GM18526 (cell line): Measurements from ENCODE around the gene RERE.

Source experiments
- POLR2A ChIP-seq: IDR thresholded peaks from 3 replicates; pipeline ENCODE4 v1.6.1; 2011; ENCODE audit not compliant: insufficient read length; ENCODE audit errors: extremely low read depth

RERE gene

DNA sequence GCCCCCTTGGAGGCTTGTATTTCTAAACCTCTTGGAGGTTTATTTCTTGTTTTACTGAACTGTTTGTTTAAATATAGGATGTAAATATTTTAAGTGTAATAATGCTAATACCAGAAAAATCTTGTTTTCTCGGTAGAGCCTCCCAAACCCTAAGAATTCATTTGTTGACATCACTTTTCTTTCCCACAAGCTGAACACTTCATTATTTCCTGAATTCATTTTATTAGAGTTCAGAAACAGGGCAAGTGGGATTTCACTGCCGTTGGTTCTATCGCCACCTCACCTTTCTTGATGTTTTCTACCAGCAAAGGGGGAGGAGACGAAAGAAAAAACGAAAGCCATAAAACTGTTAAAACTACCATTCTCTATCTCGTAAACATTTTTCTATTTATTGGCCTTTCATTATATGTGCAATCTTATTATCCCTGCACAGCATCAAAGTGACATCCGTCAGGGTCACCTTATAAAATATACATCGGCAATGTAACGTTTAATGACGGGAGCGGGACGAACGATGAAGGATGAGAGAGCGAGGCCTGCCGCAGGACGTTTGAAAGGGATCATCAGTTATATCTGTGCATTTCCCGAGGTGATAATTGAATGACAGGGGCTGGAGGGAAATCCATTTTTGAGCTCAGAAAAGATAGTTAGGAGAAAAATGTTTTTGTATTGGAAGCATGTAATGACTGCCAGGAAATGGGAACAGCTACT, 440.0 kb downstream of the RERE start:
- no peak for TF ChIP-seq POLR2A

DNA sequence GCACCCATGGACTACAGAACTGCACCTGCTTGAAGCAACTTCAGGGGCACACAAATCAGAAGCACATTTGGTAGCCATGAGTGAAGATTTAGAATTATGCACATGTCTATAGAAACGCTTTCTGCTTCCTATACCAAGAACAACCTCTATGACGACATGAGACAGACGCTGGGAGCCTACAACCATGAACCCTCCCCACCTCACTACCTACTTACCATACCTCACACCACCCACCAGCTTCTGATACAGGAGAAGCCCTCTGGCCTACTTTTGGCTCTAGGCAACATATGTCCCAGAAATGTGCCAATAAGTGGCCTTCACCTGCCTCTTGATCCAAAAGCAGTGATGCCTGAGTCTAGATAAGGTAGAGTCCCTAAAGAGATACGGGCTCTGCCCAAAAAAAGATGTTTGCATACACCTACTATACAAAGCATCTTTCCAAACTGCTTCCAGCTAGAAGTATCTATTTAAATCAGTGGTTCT, 441.0 kb downstream of the RERE start:
- no peak for TF ChIP-seq POLR2A

DNA sequence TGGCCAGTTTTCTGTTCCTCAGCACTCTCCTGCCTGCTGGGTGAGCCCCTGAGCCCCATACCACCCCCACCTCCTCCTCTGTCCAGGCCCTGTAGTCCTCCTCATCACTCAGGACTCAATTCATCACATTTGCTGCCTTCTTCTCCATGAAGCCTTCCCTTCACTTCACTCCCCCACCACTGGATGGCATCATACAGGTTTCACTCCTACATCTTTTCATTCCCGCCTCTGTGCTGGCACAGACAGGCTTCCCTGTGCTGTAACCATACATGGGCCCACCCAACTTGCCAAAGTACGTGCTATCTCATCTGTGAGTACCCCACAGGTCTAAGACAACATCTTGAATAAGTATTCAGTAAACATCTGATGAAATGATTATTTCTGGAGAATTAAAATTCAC, 442.6 kb downstream of the RERE start:
- TF ChIP-seq POLR2A: no peak

DNA sequence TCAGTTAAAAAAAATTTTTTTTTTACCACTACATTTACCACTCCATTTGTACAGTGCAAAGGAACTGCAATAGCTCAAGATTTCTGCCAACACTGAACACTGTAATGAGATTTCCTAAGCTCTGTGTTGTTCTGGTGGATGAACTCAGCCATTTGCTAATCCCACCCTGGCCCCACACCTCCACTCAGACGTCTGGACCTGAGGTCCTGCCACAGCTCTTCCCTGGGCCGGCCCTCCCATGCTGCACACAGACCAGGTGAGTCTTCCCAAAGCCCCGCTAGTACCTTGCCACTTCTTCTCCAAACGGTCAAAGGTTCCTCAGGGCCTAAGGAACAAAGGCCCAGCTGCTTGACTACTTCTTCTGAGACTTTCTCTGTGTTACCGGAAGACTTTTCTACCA, 443.1 kb downstream of the RERE start:
- no peak for TF ChIP-seq POLR2A

DNA sequence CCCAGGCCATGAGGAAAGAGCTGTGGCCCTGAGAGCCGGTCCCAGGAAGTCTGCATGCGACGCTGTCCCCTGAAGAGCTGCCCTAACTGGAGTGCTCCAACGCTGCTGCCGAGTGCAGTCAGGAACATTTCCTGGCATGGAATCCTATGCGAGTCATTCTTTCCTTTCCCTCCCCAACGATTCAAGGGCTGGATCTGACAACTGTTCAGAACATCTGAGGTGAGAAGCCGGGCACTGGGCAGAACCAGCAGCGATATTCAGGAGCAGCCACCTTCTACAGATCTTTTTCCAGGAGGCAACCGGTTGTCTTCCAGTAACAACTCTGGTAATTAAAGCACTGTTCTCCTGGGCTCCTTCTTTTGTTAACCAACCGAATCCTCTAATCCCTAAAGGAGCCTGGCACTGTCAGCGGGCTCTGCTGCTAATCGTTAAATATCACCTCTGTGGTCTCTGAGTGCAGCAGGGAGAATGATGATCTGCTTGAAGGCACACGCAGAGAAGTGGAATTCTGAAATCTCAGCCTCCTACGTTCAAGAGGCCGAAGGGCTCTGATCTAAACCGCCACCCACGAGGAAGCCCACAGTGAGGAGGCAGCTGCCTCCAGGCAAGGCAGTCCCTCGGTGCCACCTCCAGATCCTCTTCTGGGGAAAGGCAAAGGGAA, 443.7 kb downstream of the RERE start:
- TF ChIP-seq POLR2A: no peak

DNA sequence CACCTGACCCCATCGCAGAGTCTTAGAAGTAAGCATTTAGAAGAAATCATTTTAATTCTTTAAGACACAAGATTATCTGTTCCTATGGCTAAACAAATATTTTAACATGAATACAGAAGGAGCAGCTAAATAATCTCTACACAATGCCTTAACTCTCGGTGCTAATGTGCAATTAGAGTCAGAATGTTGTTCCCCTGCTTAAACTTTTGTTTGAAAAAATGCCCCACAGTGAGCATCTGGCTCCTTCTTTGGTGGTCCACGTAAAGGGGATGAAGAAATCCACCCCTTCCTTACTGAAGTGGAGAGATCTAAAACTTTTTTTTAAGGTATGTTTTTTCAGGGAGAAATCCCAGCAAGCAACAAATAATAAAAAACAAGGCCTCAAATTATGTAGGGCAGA, 444.3 kb downstream of the RERE start:
- TF ChIP-seq POLR2A: no peak

DNA sequence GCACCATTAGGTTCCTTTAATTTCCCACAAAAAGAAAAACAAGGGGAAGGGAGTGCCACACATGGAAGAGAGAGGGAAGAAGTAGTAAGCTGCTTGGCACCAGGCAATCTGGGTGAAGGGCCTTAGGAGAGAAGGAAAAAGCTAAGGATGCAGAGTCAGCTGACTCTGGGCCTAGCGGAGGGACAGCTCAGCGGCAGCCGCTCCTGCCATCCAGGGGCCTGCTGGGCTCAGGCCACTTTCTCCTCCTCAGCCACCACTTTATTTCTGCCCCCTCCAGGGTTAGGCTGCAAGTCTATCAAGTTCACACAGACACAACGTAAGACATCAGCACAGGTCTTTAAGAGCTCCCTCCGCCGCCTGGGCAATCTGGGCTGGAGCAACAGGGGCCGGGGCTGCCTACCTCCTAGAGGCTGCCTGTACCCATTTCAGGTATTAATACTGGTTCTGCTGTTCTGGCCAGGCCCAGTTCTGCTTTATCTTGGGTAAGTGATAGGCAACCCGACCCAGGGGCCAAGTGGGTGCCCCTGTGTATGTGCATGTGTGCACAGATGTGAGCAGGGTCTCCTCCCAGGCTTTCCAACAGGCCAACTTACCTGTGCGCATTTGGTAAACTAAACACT, 446.0 kb downstream of the RERE start:
- TF ChIP-seq POLR2A: no peak

DNA sequence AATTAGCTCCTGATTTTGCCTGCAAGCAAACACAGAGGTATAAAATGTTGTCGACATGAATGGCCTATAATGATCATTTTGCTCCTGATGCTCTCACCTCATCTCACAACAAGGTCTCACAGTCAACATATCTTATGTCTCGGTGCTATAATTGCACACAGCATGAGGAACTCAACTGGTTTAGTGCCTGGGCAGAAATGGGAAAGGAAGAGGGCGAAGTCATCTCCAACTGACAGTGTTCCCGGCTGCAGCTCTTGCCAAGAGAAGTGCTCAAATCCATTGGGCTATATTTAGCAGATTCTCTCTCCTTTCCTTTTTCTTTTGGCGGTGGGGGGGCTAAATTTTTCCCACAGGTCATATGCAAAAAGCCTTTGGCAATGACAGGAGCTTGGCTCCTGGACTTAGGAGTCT, 446.5 kb downstream of the RERE start:
- no peak for TF ChIP-seq POLR2A

DNA sequence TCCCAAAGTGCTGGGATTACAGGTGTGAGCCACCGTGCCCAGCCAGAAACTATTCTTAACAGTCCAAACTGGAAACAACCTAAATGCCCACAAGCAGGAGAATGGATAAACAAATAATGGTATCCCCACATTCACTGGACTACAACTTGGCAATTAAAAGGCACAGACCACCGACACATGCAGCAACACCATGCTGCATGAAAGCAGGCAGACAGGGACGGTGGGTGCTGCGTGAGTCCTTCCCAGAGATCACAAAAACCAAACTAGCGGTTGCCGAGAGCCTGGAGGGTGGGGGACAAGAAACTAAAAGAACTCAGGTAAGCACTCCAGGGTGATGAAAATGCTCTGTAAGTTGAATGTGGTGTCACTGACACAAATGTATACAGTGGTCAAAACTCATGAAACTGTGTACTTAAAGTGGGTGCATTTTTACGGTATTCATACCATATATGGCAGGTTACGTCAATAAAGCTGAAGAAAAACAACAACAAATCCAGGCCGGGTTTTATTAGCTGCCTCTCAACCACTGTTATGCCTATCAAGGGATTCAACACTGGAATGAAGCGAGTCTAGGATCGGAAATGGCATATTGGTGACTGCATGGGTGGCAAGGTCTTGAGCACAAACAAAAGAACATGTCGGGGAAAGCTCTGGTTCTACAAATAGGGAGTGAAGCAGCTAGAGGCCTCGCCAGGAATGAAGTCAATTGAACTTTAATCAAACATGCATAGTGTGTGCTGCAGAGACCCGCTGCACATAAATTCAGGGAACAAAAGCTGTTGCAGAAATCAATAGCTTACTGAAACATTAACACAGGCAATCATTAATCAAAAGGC, 447.2 kb downstream of the RERE start:
- TF ChIP-seq POLR2A: no peak

DNA sequence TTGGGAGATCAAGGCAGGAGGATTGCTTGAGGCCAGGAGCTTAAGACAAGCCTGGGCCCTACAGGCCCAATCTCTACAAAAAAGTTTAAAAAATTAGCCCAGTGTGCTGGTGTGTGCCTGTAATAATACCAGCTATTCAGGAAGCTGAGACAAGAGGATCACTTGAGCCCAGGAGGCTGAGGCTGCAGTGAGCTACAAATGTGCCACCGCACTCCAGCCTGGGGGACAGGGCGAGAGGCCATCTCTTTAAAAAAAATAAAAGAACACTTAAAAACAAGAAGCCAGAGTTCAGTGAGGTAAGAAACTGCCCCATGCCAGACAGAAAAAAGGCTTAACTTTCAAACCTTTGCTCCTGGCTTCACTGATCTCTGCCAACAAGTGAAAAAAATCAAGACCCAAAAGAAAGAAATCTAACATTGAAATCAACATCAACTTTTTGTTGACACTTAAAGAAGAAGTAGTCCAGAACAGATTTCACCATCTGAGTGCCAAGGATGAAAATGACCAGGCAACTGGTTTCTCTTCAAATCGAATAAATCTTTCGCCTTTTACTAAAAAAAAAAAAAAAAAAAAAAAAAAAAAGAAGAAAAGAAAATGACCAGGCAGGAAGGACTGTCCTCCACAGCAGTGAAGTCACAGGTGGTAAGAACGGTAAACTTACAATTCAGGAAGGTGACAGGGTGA, 448.3 kb downstream of the RERE start:
- TF ChIP-seq POLR2A: no peak

DNA sequence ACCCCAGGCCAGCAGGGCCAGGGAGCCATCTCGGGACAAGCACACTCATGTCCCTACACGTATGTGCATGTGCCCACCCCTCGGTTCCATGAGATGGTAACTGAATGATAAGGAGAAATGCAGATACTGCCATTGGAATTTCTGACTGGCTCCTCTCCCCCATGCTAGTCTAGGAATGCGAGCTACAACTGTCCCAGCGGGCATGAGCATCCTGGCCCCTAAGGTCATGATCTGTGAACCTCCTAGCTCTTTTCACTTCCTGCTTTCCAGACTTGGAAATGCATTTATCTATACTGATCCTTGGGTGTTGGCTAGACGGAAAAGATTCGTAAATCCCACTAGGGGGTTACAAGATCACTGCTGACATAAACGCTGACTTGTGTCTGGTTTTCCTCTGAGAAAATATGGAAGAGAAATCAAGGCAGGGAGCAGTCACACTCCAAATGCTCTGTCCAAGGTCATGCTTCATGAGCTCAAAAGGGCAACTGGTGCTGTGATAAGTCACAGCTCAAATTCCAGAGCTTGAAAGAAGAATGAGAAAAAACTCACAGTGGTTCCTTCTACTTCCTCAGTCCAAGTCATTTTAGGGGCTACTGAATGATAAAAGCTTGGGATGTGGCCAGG, 449.8 kb downstream of the RERE start:
- no peak for TF ChIP-seq POLR2A

DNA sequence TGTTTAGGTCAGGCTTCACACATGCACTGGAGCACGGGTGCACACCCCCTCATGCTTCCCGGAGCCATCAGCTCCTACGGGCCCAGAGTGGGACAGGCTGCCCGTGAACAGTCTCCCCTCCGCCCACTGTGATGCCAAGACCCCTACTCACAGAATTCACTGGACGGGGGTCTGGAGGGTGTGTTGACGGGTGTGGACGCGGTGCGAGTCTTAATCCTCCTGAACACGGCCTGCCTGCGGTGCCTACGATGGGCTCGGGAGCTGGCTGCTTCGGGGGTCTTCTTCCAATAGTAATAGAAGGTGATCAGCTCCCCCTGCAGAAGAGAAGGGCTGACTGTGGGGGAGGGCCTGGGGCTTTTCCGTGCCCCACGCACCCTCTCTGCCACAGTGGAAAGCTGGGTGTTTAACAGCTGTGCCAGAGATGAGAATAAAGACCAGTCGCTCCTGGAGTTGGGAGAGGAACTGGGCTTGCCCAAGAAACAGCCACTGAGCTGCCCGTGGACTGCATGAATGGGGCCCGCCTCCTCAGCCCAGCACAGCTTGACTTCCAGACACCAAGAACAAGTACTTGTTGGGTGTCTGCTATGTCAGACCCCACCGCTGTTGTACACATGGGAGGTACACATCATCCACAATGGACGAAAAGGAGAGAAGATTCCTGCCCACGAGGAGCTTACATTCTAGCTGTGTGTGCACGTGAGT, 451.6 kb downstream of the RERE start:
- TF ChIP-seq POLR2A: no peak

DNA sequence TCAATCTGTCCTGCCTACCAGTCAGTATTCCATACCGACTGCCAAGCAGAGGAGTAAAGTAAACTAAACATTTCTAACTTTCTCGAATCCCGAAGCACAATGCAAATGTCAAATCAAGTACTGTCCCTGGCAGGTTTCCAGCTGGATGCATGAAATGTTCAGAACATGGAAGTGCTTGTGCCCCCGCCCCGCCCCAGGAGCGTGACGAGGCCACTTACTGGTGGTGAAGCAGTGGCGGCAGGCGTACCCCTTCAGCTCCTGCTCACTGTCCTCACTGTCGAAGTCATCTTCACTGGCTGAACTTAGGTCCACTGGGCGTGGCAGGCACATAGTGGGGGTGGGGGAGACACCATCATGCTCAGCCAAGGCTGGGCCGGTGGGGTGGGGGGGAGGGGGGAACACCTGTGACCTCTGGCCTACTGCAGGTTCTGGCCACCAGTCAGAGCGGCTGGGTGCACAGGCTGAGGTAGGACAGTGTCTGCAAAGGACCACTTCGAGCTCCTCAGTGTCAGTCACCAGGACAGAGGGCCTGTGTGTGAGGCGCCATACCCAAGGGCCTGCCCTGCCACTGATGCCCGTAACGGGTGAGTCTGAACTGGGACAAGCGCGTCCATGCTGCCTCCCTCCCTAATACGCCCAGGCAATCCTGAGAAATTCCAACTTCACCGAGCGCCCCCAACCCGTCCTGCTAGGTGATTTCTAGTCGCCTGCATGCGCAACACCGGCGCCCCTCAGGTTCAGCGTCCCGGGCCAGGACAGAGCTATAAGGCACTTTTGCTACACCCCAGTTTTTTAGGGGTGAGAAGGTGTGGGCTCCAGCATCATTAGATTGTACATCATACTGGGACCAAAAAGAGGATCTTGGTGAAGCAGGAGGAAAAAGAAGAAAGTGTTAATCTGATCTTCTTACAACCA, 452.7 kb downstream of the RERE start:
- no peak for TF ChIP-seq POLR2A
